Upper lobe of left lung (tissue), 6 donors: ENCODE measurements around the gene MGAT1. TPM values are rescaled to one million over a fixed set of nuclear protein-coding genes. Genes with fewer than 3 reads are reported as not detected.

Experiments
- ATAC-seq, 2 donors: fragments of 200-7000 bp; cut with Tn5 transposase; one replicate each; pipeline ENCODE4 v1.9.1; 2022; ENCODE audit warnings: mild to moderate bottlenecking in 2 of 2, moderate library complexity in 2 of 2; ENCODE audit not compliant: low FRiP score in 2 of 2
- DNase-seq, 2 donors: peaks; one replicate each; pipeline ENCODE4 v3.0.0-alpha.2; 2019 to 2020
- H3K27ac ChIP-seq, 4 donors: fragments of 200-600 bp; sonication (generic); one replicate each; pipeline ENCODE4 v1.5.1; 2016 to 2019
- H3K27me3 ChIP-seq, 4 donors: fragments of 200-600 bp; sonication (generic); one replicate each; pipeline ENCODE4 v1.5.1; 2017 to 2019
- H3K36me3 ChIP-seq, 4 donors: fragments of 200-600 bp; sonication (generic); one replicate each; pipeline ENCODE4 v1.5.1; 2016 to 2019
- H3K4me1 ChIP-seq, 4 donors: fragments of 200-600 bp; sonication (generic); one replicate each; pipeline ENCODE4 v1.5.1; 2018 to 2019
- H3K4me3 ChIP-seq, 4 donors: fragments of 200-600 bp; sonication (generic); one replicate each; pipeline ENCODE4 v1.5.1; 2017 to 2019; ENCODE audit warnings: mild to moderate bottlenecking in 2 of 4, moderate library complexity in 1 of 4
- H3K9me3 ChIP-seq, 4 donors: fragments of 200-600 bp; sonication (generic); one replicate each; pipeline ENCODE4 v1.5.1; 2018 to 2019
- EP300 ChIP-seq, 4 donors: sonication (generic); formaldehyde crosslinking; IDR thresholded peaks; one replicate each; pipeline ENCODE4 v1.5.1; 2017; ENCODE audit warnings: antibody characterized with exemption in 4 of 4, control low read depth in 2 of 4
- POLR2A ChIP-seq, 4 donors: fragments of 450-650 bp; IDR thresholded peaks; one replicate each; pipeline ENCODE4 v1.5.1; 2016 to 2017; ENCODE audit warnings: antibody characterized with exemption in 4 of 4, mild to moderate bottlenecking in 2 of 4
- POLR2AphosphoS5 ChIP-seq, 2 donors: sonication (generic); formaldehyde crosslinking; IDR thresholded peaks; one replicate each; pipeline ENCODE4 v1.5.1; 2017; ENCODE audit warnings: antibody characterized with exemption in 2 of 2
- WGBS, 2 donors: methylation state at CpG; one replicate each; pipeline ENCODE4 v1.1.5; 2017 to 2018; 5-methylcytosine and 5-hydroxymethylcytosine counted together
- total RNA-seq, 6 donors: library from RNA; depleted of rRNA in 4 of 6; stranded (reverse); fragments of >200 nt in 4 of 6; gene quantifications; one replicate each; pipeline versions ENCODE4 v1.1.0 to v1.2.1, GENCODE V29; 2016 to 2021
- TF ChIP-seq, protein P1 (sequence below), 6 experiments: fragments of 450-650 bp in 4 of 6; fragments of 200-600 bp in 2 of 6; sonication (generic) in 2 of 6; IDR thresholded peaks; one replicate each; pipeline ENCODE4 v1.5.1; 2016 to 2019; ENCODE audit warnings: antibody characterized with exemption in 6 of 6
- donor health status: DM: no; HTN: no; CAD: no; lungs with moderate emphysema.
- donor health status: DM: no; HTN: yes; CAD: no; lungs with severe emphysema.

The MGAT1 gene
- total RNA-seq, 6 donors from 2014 or later: 148 to 392 (median 277) TPM

DNA sequence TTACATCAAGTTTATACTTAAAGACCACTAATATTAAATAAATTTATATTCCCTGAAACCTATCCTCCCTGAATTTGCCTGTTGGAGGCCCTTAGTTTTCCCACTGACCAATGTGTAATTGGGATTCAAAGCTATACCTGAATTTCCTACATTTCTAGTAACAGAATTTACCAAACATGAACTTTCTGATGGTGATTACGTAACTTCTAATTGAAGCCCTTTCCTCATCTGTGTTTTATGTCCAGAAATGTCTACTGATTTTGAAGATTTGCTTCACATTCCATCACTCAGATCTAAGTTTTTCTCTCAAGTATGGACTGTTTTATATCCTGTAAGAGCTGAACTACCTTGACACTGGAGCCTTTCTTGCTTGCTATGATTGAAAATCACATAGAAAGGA, 45.7 kb upstream of the MGAT1 start:
- DNase-seq (no peak), ATAC-seq (no peak)
- TF ChIP-seq, protein P1, sequence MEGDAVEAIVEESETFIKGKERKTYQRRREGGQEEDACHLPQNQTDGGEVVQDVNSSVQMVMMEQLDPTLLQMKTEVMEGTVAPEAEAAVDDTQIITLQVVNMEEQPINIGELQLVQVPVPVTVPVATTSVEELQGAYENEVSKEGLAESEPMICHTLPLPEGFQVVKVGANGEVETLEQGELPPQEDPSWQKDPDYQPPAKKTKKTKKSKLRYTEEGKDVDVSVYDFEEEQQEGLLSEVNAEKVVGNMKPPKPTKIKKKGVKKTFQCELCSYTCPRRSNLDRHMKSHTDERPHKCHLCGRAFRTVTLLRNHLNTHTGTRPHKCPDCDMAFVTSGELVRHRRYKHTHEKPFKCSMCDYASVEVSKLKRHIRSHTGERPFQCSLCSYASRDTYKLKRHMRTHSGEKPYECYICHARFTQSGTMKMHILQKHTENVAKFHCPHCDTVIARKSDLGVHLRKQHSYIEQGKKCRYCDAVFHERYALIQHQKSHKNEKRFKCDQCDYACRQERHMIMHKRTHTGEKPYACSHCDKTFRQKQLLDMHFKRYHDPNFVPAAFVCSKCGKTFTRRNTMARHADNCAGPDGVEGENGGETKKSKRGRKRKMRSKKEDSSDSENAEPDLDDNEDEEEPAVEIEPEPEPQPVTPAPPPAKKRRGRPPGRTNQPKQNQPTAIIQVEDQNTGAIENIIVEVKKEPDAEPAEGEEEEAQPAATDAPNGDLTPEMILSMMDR (IDR thresholded peaks at IDR 0.05): no peak
- TF ChIP-seq POLR2AphosphoS5 (IDR thresholded peaks at IDR 0.05): no peak
- TF ChIP-seq POLR2A (IDR thresholded peaks at IDR 0.05): no peak
- TF ChIP-seq EP300 (IDR thresholded peaks at IDR 0.05): no peak
- WGBS, 2 donors: 93 to 100% methylated on average over 1 of the region's 1 CpG
- Histone ChIP-seq H3K27me3 (no peaks in the 10 kb centered on the region), H3K4me1 (peaks cover 0 to 4% (median 2%) of the 10 kb centered on the region in 4 donors), H3K27ac (no peak overlapping the region), H3K4me3 (no peak overlapping the region), H3K36me3 (peaks cover 6 to 47% (median 24%) of the 10 kb centered on the region in 4 donors), H3K9me3 (peaks cover 0 to 15% (median 9%) of the 10 kb centered on the region in 4 donors)

DNA sequence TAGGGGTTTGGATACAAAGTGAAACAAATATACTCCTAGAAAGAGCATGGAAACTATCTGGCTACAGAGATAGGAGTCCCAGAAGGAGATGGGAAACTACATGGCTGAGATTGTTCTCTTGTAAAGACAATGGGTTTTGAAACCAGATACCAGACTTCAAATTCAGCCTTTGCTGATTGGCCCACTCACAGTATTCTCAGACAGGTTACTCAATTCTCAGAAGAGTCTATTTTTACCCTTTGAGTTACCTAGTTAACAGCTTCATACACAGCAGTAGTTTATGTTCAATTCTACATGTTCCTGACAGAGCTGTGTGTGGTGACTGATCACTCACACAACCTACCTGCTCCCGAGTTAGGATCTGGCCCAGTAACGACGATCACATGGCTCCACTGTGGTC, 44.4 kb upstream of the MGAT1 start:
- Histone ChIP-seq H3K27ac (no peak overlapping the region), H3K36me3 (peaks cover 6 to 47% (median 24%) of the 10 kb centered on the region in 4 donors), H3K27me3 (no peaks in the 10 kb centered on the region), H3K9me3 (peaks cover 0 to 15% (median 9%) of the 10 kb centered on the region in 4 donors), H3K4me1 (no peaks in the 10 kb centered on the region), H3K4me3 (no peak overlapping the region)
- no peak for DNase-seq
- no peak for TF ChIP-seq EP300 (IDR thresholded peaks at IDR 0.05)
- TF ChIP-seq POLR2A (IDR thresholded peaks at IDR 0.05): no peak
- TF ChIP-seq, protein P1 (IDR thresholded peaks at IDR 0.05): no peak
- TF ChIP-seq POLR2AphosphoS5 (IDR thresholded peaks at IDR 0.05): no peak
- WGBS, 2 donors: 33% methylated on average over 3 of the region's 3 CpGs
- ATAC-seq: no peak

DNA sequence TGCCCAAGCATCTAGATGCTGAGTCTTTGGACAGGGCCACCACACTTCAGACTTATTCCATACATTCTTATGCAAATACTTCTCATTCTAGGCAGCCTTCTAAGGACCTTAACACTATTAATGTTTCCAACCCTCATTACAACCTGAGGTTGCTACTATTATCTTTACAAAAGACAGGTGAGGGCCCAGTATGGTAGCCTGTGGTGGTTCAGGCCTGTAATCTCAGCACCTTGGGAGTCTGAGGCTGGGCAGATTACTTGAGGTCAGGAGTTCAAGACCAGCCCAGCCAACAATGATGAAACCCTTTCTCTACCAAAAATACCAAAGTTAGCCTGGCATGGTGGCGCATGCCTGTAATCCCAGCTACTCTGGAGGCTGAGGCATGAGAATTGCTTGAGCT, 42.3 kb upstream of the MGAT1 start:
- 90 to 100% methylated on average over 1 of the region's 1 CpG for WGBS, 2 donors

DNA sequence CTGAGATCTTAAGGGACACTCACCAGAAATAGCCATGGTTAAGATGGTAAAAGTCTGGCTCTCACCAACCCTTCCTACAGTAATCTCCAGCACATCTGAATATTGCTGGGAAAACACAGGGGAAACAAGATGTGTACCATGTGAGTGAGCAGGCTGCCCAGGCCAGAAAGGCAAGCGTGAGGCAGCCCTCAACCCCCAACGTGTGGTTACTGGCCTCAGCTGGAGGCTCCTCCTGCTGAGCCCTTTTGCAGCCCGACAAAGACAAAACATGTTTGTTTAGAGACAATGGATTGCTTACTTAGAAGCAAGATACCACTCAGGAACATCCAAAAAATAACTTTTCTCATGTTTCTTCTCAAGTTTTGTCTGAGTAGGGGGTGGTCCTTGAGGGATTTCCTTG, 41.8 kb upstream of the MGAT1 start:
- no peak for ATAC-seq
- H3K36me3 ChIP-seq: peaks cover 0 to 27% (median 4%) of the 10 kb centered on the region in 4 donors
- no peak overlapping the region for H3K27ac ChIP-seq
- peaks cover 0 to 6% (median under 1%) of the 10 kb centered on the region in 4 donors for H3K9me3 ChIP-seq
- 59 to 82% methylated on average over 3 of the region's 3 CpGs for WGBS, 2 donors
- H3K27me3 ChIP-seq: no peaks in the 10 kb centered on the region
- TF ChIP-seq, protein P1 (IDR thresholded peaks at IDR 0.05): no peak
- TF ChIP-seq EP300 (IDR thresholded peaks at IDR 0.05) (no peak), POLR2A (IDR thresholded peaks at IDR 0.05) (no peak), POLR2AphosphoS5 (IDR thresholded peaks at IDR 0.05) (no peak)
- no peak overlapping the region for H3K4me3 ChIP-seq
- no peak for DNase-seq
- no peaks in the 10 kb centered on the region for H3K4me1 ChIP-seq

More for the DNA sequence above, 42.3 kb upstream of the MGAT1 start:
- Histone ChIP-seq H3K27ac (no peak overlapping the region), H3K4me1 (no peaks in the 10 kb centered on the region), H3K4me3 (no peak overlapping the region), H3K9me3 (peaks cover 0 to 6% (median 2%) of the 10 kb centered on the region in 4 donors), H3K27me3 (no peaks in the 10 kb centered on the region), H3K36me3 (peaks cover 0 to 31% (median 7%) of the 10 kb centered on the region in 4 donors)
- DNase-seq (no peak), ATAC-seq (no peak)
- TF ChIP-seq POLR2A (IDR thresholded peaks at IDR 0.05): no peak
- TF ChIP-seq, protein P1 (IDR thresholded peaks at IDR 0.05): no peak
- TF ChIP-seq POLR2AphosphoS5 (IDR thresholded peaks at IDR 0.05): no peak
- no peak for TF ChIP-seq EP300 (IDR thresholded peaks at IDR 0.05)

DNA sequence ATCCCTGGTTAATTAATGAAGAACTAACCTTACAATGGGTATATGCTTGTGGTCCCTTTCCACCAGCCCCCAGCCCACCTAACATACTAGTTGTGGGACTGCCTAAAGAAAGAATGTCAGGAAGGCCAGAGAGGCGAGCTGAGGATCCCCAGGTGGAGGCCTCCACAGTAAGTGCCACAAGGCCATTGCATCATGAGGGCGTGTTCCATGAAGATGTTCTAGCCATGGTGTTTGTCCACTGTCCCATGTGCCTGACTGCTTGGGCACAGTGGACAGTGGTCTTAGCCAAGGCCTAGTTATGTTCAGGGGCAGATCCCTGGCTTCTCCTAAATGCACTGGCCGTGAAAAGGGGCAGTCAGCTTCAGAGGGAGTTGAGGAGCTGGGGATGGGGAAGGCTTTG, 37.3 kb upstream of the MGAT1 start:
- no peaks in the 10 kb centered on the region for H3K9me3 ChIP-seq
- TF ChIP-seq POLR2AphosphoS5 (IDR thresholded peaks at IDR 0.05): no peak
- TF ChIP-seq EP300 (IDR thresholded peaks at IDR 0.05): no peak
- TF ChIP-seq POLR2A (IDR thresholded peaks at IDR 0.05): no peak
- TF ChIP-seq, protein P1 (IDR thresholded peaks at IDR 0.05): no peak
- no peak overlapping the region for H3K4me3 ChIP-seq
- peaks cover 3 to 32% (median 10%) of the 10 kb centered on the region in 4 donors for H3K36me3 ChIP-seq
- WGBS, 2 donors: 86 to 96% methylated on average over 2 to 3 of the region's 3 CpGs
- no peak overlapping the region for H3K27ac ChIP-seq
- ATAC-seq (no peak), DNase-seq (no peak)
- H3K4me1 ChIP-seq: no peaks in the 10 kb centered on the region
- H3K27me3 ChIP-seq: no peaks in the 10 kb centered on the region
